GM19463 (cell line): ENCODE results near the gene RNASE7.
"Not testable (repeated sequence)": the region's sequence is repeated elsewhere in the genome, so short reads cannot be mapped to it uniquely, and the experiment has no call there.

Experiments
- ATAC-seq: cut with Tn5 transposase; IDR thresholded peaks from one replicate; pipeline ENCODE4 v1.9.1; 2021; ENCODE audit warnings: mild to moderate bottlenecking, moderate library complexity; ENCODE audit not compliant: unreplicated experiment

The RNASE7 gene, protein sequence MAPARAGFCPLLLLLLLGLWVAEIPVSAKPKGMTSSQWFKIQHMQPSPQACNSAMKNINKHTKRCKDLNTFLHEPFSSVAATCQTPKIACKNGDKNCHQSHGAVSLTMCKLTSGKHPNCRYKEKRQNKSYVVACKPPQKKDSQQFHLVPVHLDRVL

GRCh38 chr14:21041676-21042433 lies at the start of gene RNASE7:
Gene RNASE7, plus strand, starts transcription at chr14:21042362. Its CDS starts 631 bp downstream, at chr14:21042993.
- ATAC-seq = no peak

DNA sequence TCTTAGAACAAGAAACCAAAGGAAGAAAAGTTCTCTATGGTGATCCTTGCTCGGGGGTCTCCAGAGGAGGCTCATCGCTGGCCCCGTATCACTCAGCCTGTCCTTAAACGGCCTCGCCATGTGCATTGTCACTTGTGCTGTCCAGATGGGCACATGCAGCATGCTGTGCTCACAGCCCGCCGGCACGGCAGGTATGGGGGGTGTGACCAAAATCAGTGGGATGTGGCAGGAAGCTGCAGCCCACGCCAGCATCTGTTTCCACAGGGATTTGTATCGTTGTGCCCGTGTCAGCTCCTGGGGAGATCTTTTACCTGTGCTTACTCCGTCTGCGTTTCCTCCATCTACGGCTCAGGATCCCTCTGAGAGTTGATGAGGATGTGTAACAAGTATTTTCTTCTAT lies 45.6 kb upstream of the RNASE7 start:
- ATAC-seq = no peak

- no peak for ATAC-seq
Measured at GRCh38 chr14:20997115-20997514, 45.0 kb upstream of the RNASE7 start.

DNA sequence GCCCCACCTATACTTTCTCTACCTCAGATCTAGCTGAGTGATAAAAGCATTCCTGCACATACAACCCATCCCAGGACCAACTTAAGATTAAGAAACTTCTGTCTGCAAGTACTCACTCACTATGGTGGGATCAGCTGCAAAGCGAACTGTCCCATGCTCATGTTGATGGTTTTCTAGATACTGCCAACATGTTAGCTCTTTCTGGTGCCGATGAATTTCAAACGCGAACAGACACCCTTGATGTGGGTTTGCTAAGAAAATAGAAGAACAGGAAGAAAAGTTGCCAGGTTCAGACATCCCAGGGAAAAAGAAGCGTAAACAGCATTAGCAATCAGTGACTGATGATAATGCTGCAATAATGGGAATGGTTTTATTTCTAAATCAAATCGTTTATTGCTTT lies 44.6 kb upstream of the RNASE7 start:
- no peak for ATAC-seq

- ATAC-seq = no peak
Measured at GRCh38 chr14:20998139-20998538, 44.0 kb upstream of the RNASE7 start.

DNA sequence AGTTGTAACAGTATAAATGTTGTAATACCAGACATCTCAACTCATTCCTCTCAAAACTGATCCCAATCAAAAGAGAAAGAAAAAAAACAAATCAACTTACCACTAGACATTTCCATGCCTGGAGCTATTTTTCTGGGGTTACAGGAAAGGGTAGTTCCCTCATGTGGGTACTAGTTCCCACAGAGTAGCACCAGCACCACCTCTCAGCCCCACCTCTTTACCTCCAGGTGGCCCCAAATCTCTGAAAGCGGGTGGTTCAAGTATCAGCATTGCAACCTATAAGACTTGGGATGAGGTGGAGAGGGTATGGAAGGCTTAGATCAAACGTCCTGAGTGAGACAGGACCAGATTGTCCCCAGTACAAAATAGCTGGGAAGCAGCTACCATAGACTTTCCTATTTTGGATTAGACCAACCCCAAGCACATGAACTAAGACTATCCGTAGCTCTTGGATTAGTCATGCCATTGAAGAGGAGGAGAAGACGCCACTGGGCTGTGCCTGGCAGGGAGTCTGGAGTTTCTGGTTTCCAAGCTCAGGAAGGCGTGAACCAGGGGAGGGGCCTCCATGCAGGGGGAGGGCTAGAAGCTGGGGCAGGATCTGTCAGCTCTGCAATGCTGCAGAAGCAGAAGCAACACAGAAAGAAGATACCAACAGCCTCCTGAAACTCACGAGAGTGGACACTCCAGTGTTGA lies 43.3 kb upstream of the RNASE7 start, which contains the start of gene SLC39A2:
SLC39A2 (plus strand) TSS at position 620 of the 693 bp plus-strand sequence. CDS start 154 bp downstream, outside the sequence.
- ATAC-seq = no peak

DNA sequence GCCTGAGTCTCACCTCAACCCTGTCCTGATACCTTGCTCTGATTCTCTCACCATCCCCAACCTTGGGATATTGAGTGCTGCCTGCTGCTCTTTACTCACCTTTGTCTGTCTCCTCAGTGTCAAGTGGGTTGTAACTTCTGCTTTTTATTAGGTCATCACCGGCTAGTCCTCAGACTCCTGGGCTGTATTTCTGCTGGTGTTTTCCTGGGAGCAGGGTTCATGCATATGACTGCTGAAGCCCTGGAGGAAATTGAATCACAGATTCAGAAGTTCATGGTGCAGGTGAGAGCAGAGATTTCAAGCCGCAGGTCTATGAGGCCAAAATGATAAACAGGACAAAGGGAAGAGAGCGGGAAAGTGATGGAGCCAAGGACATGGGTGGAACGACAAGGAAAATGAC lies 42.6 kb upstream of the RNASE7 start:
- ATAC-seq = no peak

DNA sequence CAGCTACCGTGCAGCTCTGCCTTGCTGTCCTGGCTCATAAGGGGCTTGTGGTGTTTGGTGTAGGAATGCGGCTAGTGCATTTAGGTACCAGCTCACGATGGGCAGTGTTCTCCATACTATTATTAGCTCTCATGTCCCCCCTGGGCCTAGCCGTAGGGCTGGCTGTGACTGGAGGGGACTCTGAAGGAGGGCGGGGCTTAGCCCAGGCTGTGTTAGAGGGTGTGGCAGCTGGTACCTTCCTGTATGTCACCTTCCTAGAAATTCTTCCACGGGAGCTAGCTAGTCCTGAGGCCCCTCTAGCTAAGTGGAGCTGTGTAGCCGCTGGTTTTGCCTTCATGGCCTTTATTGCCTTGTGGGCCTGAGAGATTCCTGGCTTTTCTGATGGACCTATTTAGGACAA lies 40.9 kb upstream of the RNASE7 start:
- ATAC-seq = no peak

GRCh38 chr14:21003788-21004346 lies 38.3 kb upstream of the RNASE7 start:
- no peak for ATAC-seq

DNA sequence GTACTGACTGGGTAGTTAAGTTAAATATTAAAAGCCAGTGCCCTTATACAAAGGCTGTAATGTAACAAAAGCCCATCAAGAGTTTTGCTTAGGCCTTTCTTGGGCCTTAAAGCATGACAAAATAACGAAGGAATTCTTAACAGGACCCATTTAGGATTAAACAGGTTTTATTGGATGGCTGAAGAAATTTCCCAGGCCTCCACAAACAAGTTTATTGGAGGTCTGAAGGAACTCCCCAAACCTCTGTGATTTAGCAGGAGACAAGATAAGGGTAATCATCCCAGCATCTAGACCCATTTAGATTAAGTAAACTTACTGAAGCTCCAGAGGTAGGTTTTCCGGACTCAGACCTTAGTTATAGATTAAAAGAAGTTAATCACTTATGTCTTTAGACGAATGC lies 32.4 kb upstream of the RNASE7 start:
- ATAC-seq = not testable (repeated sequence)

DNA sequence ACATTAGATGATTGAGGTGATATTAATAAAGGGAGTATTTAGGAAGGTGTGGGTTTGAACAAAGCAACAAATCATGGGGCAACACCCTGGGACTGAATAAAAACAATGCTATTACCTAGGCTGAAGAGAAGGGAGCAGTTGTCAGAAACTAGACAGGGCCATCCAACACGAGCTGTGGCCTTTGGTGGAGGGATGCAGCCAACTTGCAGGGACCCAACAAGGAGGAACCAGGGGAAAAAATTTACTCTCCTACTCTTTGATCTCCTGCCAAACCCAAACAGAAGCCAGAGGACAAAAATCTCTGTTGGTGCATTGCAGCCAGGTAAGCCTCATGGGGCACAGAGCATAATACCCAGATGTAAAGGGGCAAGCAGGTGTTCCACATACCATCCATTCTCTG lies 31.0 kb upstream of the RNASE7 start:
- ATAC-seq = no peak

GRCh38 chr14:21014761-21015190 lies 27.4 kb upstream of the RNASE7 start:
- ATAC-seq = peak; percentile 45

GRCh38 chr14:21015312-21015711 lies 26.9 kb upstream of the RNASE7 start:
- ATAC-seq = no peak

DNA sequence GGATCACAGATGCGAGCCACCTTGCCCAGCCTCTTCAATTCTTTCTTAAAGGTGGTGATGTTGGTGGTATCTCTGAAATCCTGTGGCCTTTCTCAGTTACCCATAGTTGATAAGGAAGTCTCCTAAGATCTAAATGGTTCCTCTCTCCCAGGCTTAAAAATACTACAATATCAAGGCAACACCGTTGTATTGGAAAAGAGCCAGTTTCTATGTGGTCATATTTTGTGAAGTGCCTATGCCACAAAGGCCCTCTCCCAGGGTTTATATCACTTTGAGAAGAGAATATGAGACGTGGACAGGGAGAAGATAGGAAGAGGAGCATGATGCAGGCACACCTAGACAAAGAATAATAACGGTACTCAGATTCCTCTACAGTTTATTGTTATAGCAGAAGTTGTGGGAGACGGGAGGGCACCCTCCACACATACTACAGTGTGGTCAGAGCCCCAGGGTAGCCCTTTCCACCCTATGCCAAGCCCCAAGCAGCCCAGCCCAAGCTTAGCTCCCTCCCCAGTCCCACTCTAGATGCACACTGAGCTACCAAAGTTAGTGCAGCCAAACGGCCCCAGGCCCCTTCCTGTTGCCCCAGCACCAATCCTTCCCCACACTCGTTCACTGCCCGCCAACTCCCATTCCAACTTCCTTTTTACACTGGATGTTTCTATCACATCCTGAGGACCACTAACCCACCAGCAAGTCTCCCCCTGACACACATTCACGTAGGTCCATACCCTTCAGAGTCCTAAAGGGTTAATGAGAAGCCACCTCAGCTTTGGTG lies 25.6 kb upstream of the RNASE7 start:
- ATAC-seq = no peak

DNA sequence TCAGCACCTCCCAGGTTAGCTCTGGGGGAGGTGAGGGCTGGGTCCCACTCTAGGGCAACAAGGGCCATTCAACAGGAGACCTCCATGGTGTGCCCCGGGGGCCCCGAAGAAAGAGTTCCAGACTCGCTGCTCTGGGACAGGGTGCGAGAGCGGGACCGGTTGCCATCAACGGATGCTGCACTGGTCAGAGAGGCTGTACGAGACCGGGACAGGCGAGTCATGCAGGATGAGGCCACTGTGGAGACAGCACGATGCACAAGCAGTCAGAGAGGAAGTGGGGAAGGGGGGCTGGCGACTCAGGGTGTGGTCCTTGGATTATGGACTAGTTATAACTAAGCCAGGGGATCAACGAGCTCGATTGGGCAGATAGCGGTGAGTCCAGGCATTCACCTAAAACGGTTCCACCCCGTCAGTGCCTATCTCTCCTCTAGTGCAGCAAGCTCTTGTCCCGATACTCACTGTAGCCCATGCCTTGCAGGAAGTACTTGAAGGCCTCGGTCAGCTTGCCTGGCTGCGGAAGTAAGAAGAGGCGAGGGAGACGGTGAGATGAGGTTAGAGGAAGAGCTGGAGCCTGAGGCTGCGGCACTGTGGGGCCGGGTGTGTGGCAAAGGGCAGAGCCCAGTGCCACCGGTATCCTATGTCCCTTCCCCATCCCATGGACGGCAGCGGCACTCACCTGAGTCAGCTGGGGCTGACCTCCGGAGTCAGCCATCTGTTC lies 24.5 kb upstream of the RNASE7 start:
- no peak for ATAC-seq

GRCh38 chr14:21018286-21018685 lies 23.9 kb upstream of the RNASE7 start:
- no peak for ATAC-seq

DNA sequence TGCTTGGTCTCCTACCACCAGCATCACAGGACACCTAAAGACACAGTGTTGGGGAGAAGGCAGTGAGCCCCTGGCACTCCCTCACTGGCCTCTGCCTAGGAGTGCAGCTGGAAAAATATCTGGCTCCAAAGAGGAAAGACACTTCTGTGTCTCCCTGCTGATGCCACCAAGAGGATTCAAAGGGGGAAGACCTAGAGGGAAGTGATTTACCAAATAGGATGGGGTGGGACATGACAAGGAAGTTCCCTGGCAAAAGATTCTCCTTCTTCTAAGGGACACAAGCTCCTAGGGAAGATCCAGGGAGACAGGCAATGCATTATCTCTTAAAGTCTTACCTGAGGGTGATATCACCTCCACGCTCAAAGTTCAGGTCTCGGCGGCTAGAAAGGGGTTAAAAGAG lies 23.4 kb upstream of the RNASE7 start:
- ATAC-seq = no peak

GRCh38 chr14:21019366-21019765 lies 22.8 kb upstream of the RNASE7 start:
- no peak for ATAC-seq

GRCh38 chr14:21020977-21021545 lies 21.1 kb upstream of the RNASE7 start:
- no peak for ATAC-seq

- ATAC-seq = no peak
Measured at GRCh38 chr14:21022686-21023085, 19.5 kb upstream of the RNASE7 start.
